Epithelial cell of esophagus (primary cell): ENCODE results near the gene TIMM44.
A peak's percentile ranks its signal among the peaks of the same experiment; 100 is the strongest.

Experiments used
- DNase-seq: peaks from one replicate; pipeline ENCODE4 v3.0.0; 2010; ENCODE audit warnings: low read depth
- H3K4me3 ChIP-seq: 2 replicates; pipeline ENCODE4 v1.5.1; 2011; ENCODE audit warnings: mild to moderate bottlenecking, low read length, control low read depth
- TF ChIP-seq, protein P1 (sequence below): IDR thresholded peaks from 2 replicates; pipeline ENCODE4 v1.5.1; 2011; ENCODE audit warnings: low read depth, mild to moderate bottlenecking, low read length, control low read depth, inconsistent platforms; ENCODE audit not compliant: insufficient read depth; ENCODE audit errors: missing control alignments

TIMM44 gene

GRCh38 chr19:7928741-7929701, 14.4 kb downstream of the TIMM44 start:
- DNase-seq, result peak; percentile 63
- H3K4me3 ChIP-seq, result no peak overlapping the region
- TF ChIP-seq, protein P1, sequence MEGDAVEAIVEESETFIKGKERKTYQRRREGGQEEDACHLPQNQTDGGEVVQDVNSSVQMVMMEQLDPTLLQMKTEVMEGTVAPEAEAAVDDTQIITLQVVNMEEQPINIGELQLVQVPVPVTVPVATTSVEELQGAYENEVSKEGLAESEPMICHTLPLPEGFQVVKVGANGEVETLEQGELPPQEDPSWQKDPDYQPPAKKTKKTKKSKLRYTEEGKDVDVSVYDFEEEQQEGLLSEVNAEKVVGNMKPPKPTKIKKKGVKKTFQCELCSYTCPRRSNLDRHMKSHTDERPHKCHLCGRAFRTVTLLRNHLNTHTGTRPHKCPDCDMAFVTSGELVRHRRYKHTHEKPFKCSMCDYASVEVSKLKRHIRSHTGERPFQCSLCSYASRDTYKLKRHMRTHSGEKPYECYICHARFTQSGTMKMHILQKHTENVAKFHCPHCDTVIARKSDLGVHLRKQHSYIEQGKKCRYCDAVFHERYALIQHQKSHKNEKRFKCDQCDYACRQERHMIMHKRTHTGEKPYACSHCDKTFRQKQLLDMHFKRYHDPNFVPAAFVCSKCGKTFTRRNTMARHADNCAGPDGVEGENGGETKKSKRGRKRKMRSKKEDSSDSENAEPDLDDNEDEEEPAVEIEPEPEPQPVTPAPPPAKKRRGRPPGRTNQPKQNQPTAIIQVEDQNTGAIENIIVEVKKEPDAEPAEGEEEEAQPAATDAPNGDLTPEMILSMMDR, result peak; percentile 44

DNA sequence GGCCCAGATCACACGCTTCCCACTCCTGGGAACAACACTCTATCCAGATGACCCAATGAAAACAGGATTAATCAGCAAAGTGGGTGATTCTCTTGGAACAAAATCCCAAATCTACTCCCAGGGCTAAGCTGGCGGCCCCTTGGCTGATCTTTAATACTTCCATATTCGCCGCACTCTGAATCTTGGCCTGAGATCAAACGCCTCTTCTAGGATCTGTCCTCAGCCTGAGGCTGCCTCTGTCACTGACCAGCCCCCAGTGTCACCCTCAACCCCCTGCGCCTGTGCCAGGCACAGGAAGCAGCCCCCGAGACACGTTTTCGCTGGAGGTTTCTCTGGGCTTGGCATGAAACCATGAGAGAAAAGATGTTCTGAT, 15.1 kb downstream of the TIMM44 start:
- TF ChIP-seq, protein P1, result no peak
- H3K4me3 ChIP-seq, result no peak overlapping the region
- DNase-seq, result no peak

- H3K4me3 ChIP-seq, result no peak overlapping the region
- TF ChIP-seq, protein P1, result no peak
- no peak for DNase-seq
Observed at GRCh38 chr19:7927605-7928333, 15.7 kb downstream of the TIMM44 start.

- H3K4me3 ChIP-seq, result no peak overlapping the region
- DNase-seq, result no peak
- TF ChIP-seq, protein P1, result no peak
Observed at GRCh38 chr19:7926727-7927604, 16.5 kb downstream of the TIMM44 start.

DNA sequence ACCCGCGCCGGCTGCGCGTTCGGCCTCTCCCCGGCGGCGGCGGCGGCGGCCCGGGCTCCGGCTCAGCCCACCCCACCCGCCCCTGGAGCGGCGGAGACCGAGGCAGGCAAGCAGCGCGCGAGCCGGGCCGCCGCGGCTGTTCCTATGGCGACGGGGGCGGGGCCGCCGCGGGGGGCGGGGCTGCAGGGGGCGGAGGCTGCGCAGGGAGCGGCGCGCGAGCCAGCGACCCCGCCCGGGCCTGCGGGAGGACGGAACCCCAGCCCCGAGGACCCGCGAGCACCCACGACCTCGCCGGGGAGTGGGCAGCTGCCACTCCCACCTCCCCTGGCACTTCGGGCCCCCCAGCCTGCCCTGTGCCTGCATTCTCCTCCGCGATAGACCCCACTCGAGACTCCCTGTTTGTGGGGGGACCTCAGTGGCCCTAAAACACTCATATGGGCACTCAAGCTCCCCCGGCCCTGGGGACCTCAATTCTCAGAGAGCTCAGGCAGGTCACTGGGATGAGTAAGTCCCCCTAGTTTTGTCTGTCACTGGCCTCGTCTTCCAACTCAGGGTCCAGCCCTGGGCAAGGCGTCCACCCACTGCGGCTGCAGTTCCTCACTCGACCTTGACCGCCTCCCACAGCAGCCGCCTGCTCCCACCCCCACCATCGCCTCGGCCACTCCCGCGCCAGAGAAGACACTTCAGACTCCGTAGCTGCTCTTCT, 17.3 kb downstream of the TIMM44 start, which contains the start of gene CTXN1:
Gene CTXN1 (minus strand): TSS at position 115 of the 706 bp plus-strand sequence. CDS start 597 bp downstream, outside the sequence.
- H3K4me3 ChIP-seq, result no peak within 1 kb of the TSS
- DNase-seq, result peak; percentile 62
- TF ChIP-seq, protein P1, result no peak

GRCh38 chr19:7925171-7925851, 18.2 kb downstream of the TIMM44 start:
- peak; percentile 64 for DNase-seq
- H3K4me3 ChIP-seq, result no peak overlapping the region
- TF ChIP-seq, protein P1, result peak; percentile 57
